ENCODE measurements around the gene CKS1B.

- no peak for TF ChIP-seq CHD4 (IDR thresholded peaks at IDR 0.05; ENCODE audit: insufficient read depth, insufficient replicate concordance, low read depth, low read length, poor library complexity, severe bottlenecking)
- no peak for TF ChIP-seq FOXP1 (CRISPR knock-in tag; IDR thresholded peaks at IDR 0.05)
- no peak for TF ChIP-seq HCFC1 (IDR thresholded peaks at IDR 0.05; ENCODE audit: low read depth, low read length)
- TF ChIP-seq E2F1 (CRISPR knock-in tag; IDR thresholded peaks at IDR 0.05) = no peak
- no peak for TF ChIP-seq ADNP (tag; IDR thresholded peaks at IDR 0.05)
- no peak for TF ChIP-seq YY1 (IDR thresholded peaks at IDR 0.05; ENCODE audit: borderline replicate concordance in 1 of 3, control insufficient read depth in 1 of 3, extremely low read depth in 1 of 3, insufficient read depth in 3 of 3, insufficient read length in 1 of 3, insufficient replicate concordance in 2 of 3, low read depth in 1 of 3, low read length in 2 of 3)
Measured at GRCh38 chr1:155022136-155022926, 47.9 kb downstream of the CKS1B start.
